Measurements from ENCODE around the gene ST8SIA4.

DNA sequence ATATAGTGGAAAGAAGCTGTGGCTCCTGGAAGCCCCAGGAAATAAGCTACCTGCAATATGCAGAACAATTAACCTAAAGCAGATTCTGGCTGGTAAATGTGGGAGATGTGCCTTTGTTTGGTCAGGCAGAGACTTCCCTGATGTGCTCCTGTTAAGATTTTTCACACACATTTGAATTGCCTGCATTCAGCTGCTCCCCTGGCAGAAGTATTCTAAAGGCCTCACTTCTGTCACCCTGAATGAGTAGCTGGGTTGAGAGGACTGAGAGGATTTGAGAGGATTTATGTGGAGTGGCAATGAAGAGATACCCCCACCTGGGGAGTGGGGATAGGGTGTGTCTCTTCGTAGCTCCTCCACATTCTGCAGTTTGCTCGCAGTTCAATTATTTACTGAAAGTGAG is 130.5 kb downstream of the ST8SIA4 start:
- TF ChIP-seq GATA3 (IDR thresholded peaks at IDR 0.05; ENCODE audit: low read depth, low read length) (no peak), GATA2 (IDR thresholded peaks at IDR 0.05; ENCODE audit: low read depth, low read length) (no peak)
